ENCODE data around the gene GLRA3. TPM values are rescaled to one million over a fixed set of nuclear protein-coding genes. Genes with fewer than 3 reads are reported as not detected.

GLRA3 gene
- total and polyA plus RNA-seq, 2 donors (not counting 3 experiments of a cell fraction or from before 2014, with no cell fraction given), result not detected

DNA sequence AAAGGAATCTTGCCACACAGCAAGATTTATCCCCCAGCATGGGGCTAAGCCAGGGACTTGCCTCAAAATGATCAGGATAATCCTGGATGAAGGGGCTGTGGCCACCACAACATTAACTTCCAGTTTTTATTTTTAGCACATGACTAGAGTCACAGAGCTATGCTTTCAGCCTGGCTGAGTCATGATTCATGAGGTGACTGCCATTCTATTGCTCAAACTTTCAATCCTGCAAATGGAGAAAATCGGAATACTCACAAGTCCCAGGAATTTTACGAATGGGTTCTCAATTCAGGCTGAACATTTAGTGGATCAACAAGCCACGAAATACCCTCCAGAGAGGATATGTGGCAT, 236.1 kb downstream of the GLRA3 start:
- Histone ChIP-seq H3K4me3 (replicated peaks in 1 of 3; ENCODE audit: insufficient read depth in 1 of 3, low read depth in 1 of 3, low read length in 3 of 3) (no peak overlapping the region), H3K4me1 (ENCODE audit: control insufficient read depth, extremely low read depth, insufficient read depth, low read length) (no peaks in the 10 kb centered on the region), H3K36me3 (ENCODE audit: control insufficient read depth in 2 of 2, extremely low read depth in 1 of 2, insufficient read depth in 2 of 2, low read length in 2 of 2) (no peaks in the 10 kb centered on the region), H4K20me1 (replicated peaks; ENCODE audit: control insufficient read depth, extremely low read depth, insufficient read depth, low read length) (no peaks in the 10 kb centered on the region), H3K27ac (ENCODE audit: insufficient read depth, low read depth, low read length) (no peak overlapping the region), H3K9me1 (replicated peaks; ENCODE audit: control insufficient read depth, extremely low read depth, insufficient read depth, low read length) (no peaks in the 10 kb centered on the region), H3K9ac (replicated peaks; ENCODE audit: extremely low read depth, insufficient read depth, low read length) (no peak overlapping the region), H3K27me3 (ENCODE audit: control insufficient read depth in 2 of 2, insufficient read depth in 2 of 2, low read length in 2 of 2) (no peaks in the 10 kb centered on the region), H3K79me2 (ENCODE audit: control insufficient read depth, insufficient read depth, low read length) (no peaks in the 10 kb centered on the region), H3K9me3 (replicated peaks; ENCODE audit: control insufficient read depth, insufficient read depth, low read length) (peaks cover 4% of the 10 kb centered on the region), H2AFZ (ENCODE audit: low read depth, low read length) (no peak overlapping the region), H3K4me2 (ENCODE audit: insufficient read depth, low read length) (no peak overlapping the region)
- FAIRE-seq, result no peak
- POLR2A ChIA-PET, result no interaction called here
- no TSS peak for BruUV-seq (replicated peaks)
- dilution Hi-C loops (cut with MboI; ENCODE audit: extremely low pct_ligation_motif_present, low sequenced_read_pairs), result no loop called here
- no peak for DNase-seq (ENCODE audit: low read depth, low spot score)
- CTCF ChIA-PET, result no interaction called here
- intact Hi-C loops (cut with micrococcal nuclease), result no loop called here
- TF ChIP-seq, protein P1, sequence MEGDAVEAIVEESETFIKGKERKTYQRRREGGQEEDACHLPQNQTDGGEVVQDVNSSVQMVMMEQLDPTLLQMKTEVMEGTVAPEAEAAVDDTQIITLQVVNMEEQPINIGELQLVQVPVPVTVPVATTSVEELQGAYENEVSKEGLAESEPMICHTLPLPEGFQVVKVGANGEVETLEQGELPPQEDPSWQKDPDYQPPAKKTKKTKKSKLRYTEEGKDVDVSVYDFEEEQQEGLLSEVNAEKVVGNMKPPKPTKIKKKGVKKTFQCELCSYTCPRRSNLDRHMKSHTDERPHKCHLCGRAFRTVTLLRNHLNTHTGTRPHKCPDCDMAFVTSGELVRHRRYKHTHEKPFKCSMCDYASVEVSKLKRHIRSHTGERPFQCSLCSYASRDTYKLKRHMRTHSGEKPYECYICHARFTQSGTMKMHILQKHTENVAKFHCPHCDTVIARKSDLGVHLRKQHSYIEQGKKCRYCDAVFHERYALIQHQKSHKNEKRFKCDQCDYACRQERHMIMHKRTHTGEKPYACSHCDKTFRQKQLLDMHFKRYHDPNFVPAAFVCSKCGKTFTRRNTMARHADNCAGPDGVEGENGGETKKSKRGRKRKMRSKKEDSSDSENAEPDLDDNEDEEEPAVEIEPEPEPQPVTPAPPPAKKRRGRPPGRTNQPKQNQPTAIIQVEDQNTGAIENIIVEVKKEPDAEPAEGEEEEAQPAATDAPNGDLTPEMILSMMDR (IDR thresholded peaks at IDR 0.05; ENCODE audit: extremely low read depth in 1 of 2, insufficient read depth in 1 of 2, low read depth in 1 of 2, low read length in 2 of 2), result no peak

DNA sequence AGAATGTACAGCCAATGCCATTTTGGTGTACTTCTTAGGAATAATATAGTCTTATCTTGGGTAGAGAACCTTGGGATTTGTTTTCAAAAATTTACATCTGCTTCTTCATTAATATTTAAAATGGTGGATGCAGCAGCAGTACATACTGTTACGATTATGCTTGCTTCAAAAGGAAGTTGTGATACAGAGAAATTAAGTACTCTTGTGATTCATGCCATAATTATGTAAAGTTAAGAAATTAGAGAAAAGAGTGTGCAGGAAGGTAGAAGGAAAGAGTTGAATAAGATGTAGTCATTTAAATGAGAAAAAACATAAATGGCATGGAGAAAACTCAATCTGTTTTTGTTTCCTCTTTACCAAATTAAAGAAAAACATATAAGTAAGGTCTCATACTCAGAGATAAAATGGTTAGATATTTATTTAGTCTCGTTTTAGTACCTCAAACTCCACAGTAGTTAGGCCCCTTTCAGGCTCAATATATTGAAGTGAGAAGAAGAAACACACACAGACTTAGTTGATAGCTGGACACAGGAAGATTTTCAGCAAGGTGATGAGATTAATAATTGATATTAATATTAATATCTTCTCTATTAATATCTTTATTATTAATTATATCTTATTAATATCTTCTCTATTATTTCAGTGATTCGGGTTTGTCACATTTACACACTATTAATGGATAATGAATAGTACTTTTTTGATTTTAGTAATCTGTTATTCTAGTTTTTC, 236.6 kb downstream of the GLRA3 start:
- no peaks in the 10 kb centered on the region for H3K79me2 ChIP-seq (ENCODE audit: control insufficient read depth, insufficient read depth, low read length)
- CTCF ChIA-PET, result no interaction called here
- no peak overlapping the region for H3K4me3 ChIP-seq (replicated peaks in 1 of 3; ENCODE audit: insufficient read depth in 1 of 3, low read depth in 1 of 3, low read length in 3 of 3)
- H3K27me3 ChIP-seq (ENCODE audit: control insufficient read depth in 2 of 2, insufficient read depth in 2 of 2, low read length in 2 of 2), result no peaks in the 10 kb centered on the region
- TF ChIP-seq EZH2 (IDR thresholded peaks at IDR 0.05; ENCODE audit: borderline replicate concordance, low read depth, low read length, severe bottlenecking), result no peak
- no peak for TF ChIP-seq POLR2AphosphoS5 (IDR thresholded peaks at IDR 0.05; ENCODE audit: insufficient read depth, low read depth, low read length)
- TF ChIP-seq GATA2 (IDR thresholded peaks at IDR 0.05; ENCODE audit: insufficient read depth, insufficient read length, low read depth, low read length), result no peak
- TF ChIP-seq, protein P1 (IDR thresholded peaks at IDR 0.05; ENCODE audit: extremely low read depth in 1 of 2, insufficient read depth in 1 of 2, low read depth in 1 of 2, low read length in 2 of 2), result no peak
- no peak for TF ChIP-seq FOS (IDR thresholded peaks at IDR 0.05; ENCODE audit: borderline replicate concordance, insufficient read depth, low read length)
- H4K20me1 ChIP-seq (replicated peaks; ENCODE audit: control insufficient read depth, extremely low read depth, insufficient read depth, low read length), result no peaks in the 10 kb centered on the region
- POLR2A ChIA-PET, result no interaction called here
- intact Hi-C loops (cut with micrococcal nuclease) (no loop called here), dilution Hi-C loops (cut with MboI; ENCODE audit: extremely low pct_ligation_motif_present, low sequenced_read_pairs) (no loop called here)
- no TSS peak for BruUV-seq (replicated peaks)
- no peaks in the 10 kb centered on the region for H3K9me1 ChIP-seq (replicated peaks; ENCODE audit: control insufficient read depth, extremely low read depth, insufficient read depth, low read length)
- no peak overlapping the region for H3K4me2 ChIP-seq (ENCODE audit: insufficient read depth, low read length)
- DNase-seq (ENCODE audit: low read depth, low spot score) (no peak), FAIRE-seq (no peak)
- H2AFZ ChIP-seq (ENCODE audit: low read depth, low read length), result no peak overlapping the region
- peaks cover 4% of the 10 kb centered on the region for H3K9me3 ChIP-seq (replicated peaks; ENCODE audit: control insufficient read depth, insufficient read depth, low read length)
- H3K4me1 ChIP-seq (ENCODE audit: control insufficient read depth, extremely low read depth, insufficient read depth, low read length), result no peaks in the 10 kb centered on the region
- H3K27ac ChIP-seq (ENCODE audit: insufficient read depth, low read depth, low read length), result no peak overlapping the region
- no peaks in the 10 kb centered on the region for H3K36me3 ChIP-seq (ENCODE audit: control insufficient read depth in 2 of 2, extremely low read depth in 1 of 2, insufficient read depth in 2 of 2, low read length in 2 of 2)
- H3K9ac ChIP-seq (replicated peaks; ENCODE audit: extremely low read depth, insufficient read depth, low read length), result no peak overlapping the region
